ENCODE results near the gene CLSTN2.

The CLSTN2 gene

GRCh38 chr3:140148824-140149390, 213.9 kb downstream of the CLSTN2 start:
- no peak for DNase-seq (ENCODE audit: low read depth in 2 of 2)

DNA sequence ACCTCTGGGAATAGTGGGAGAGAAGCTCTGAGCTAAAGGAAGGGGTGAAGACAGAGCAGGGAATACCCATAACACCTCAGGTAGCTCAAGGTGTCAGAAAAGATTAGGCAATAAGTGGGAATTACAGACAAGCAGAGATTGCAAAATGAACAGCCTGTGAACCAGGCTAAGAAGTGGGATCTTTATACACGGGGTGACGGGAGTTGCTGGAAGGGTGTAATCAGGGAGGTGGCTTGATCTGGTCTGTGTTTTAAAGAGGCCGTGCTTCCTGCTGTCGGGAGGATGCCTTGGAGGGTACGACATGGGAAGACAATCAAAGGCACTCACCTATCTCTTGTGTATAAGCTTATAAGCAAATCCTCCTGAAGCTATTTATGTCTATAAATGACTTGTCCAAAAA, 216.3 kb downstream of the CLSTN2 start:
- no peak for DNase-seq (ENCODE audit: low read depth in 2 of 2)

DNA sequence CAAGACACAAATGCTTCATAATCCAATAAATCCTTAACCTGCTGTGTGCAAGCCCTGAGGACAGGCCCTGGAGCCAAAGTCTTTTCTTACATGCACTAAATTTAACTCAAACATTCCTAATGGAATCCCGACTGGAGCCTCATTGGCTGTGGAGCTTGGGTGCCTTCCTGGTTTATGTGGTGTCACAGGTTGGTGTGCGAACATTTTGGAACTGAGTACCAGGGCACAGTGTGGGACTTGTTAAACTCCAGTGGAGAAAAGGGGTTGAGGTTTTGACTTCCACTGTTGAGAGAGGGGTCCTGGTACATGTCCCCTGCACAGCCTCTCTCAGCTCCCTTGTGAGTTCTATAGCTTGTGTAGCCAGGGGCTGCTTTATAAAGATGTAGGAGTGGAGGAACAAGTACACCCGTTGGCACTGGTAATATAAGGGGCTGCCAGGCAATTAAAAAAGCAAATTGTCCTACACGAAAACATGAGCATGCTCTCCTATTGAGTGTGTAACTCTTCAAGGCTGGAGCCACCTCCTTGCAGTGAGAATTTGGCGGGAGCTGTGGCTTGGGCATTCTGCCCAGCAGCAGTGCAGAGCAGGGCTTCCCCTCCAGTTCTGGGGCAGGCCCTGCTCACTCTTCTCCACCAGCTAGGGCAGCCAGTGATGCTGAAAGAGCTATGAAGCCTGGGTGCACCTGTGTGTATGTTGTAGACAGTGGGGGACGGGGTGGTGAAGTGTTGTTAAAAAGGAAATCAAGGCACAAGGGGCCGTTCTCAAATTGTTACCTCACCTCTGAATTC, 218.1 kb downstream of the CLSTN2 start:
- no peak for DNase-seq (ENCODE audit: low read depth in 2 of 2)

DNA sequence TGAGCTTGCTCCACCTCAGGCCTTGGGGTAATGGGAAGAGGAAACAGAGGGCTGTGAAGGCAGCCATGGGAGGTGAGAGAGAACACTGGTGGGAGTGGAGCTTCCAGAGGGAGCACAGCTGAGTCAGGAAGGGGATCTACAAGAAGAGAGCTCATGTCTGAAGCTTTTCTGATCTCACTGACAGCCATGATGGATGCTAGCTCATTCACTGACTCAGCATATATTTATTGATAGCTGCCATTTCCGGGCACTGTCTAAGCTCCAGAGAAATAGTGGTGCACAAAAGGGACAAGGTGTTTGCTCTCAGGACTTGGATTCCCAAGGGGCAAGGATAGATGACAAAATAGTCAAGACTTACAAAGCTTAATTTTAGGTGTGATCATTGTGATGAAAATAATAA, 218.8 kb downstream of the CLSTN2 start:
- no peak for DNase-seq (ENCODE audit: low read depth in 2 of 2)

GRCh38 chr3:140157161-140157560, 222.2 kb downstream of the CLSTN2 start:
- DNase-seq (ENCODE audit: low read depth in 2 of 2): no peak

- DNase-seq (ENCODE audit: low read depth in 2 of 2): no peak
These were observed 224.7 kb downstream of the CLSTN2 start for GRCh38 chr3:140159646-140160045.

DNA sequence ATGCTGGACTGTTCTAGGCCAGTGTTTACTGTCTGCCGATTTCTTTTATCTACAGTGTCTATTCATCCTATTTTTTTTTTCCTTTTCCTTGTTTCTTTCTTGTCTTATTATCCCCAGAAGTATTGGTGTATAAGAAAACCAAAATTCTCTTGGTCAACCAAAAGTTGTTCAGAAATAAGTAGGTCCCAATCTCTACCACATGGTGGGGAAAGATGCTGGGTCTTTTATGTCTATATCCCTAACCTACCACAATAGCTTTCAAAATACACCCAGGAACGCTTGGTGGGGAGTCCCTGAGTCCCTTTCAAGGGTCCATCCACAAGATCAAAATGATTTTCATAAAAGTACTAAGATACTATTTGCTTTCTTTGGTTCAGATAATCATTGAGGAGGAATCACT, 225.6 kb downstream of the CLSTN2 start:
- no peak for DNase-seq (ENCODE audit: low read depth in 2 of 2)

DNA sequence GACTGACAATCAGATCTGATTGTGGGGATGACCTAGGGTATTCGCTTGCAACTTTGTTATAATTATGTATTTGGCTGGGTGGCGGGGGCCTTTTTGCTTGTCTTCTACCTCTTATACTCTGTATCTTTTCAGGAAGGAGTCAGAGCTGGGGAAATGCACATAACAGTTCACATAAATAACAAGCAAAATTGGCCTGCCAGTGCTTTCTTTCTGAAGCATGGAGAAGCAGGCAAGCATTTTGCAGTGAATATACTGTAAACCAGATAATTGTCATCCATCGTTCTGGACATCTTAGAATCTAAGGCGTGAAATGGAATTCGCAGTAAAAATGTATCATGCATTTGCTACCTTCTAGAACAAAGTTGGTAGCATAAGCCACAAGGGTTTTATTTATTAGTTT, 227.6 kb downstream of the CLSTN2 start:
- DNase-seq (ENCODE audit: low read depth in 2 of 2): no peak

DNA sequence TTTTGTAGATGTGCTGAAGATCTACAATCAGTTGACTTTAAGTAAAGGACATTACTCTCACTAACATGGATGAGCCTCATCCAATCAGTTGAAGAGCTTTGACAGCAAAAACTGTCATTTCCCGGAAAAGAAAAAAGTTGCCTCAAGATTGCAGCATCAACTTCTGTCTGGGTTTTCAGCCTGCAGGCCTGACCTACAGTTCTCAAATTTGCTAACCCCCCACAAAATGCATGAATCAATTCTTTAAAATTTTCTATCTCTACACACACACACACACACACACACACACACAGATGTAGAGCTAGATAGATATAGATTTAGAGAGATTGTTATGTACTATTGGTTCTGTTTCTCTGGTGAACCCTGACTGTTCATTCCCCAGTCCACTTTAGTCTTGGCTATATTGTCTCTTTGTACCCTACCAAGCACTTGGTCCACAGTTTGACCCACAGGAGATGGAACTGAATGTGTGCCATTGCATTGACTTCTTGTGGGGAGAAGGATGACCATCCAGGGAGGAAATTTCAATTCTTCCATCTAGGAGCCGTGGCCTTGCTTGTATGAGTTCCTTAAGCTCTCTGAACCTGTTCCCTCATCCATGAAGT, 228.3 kb downstream of the CLSTN2 start:
- DNase-seq (ENCODE audit: low read depth in 2 of 2): no peak

- no peak for DNase-seq (ENCODE audit: low read depth in 2 of 2)
These were observed 229.2 kb downstream of the CLSTN2 start for GRCh38 chr3:140164156-140164555.

DNA sequence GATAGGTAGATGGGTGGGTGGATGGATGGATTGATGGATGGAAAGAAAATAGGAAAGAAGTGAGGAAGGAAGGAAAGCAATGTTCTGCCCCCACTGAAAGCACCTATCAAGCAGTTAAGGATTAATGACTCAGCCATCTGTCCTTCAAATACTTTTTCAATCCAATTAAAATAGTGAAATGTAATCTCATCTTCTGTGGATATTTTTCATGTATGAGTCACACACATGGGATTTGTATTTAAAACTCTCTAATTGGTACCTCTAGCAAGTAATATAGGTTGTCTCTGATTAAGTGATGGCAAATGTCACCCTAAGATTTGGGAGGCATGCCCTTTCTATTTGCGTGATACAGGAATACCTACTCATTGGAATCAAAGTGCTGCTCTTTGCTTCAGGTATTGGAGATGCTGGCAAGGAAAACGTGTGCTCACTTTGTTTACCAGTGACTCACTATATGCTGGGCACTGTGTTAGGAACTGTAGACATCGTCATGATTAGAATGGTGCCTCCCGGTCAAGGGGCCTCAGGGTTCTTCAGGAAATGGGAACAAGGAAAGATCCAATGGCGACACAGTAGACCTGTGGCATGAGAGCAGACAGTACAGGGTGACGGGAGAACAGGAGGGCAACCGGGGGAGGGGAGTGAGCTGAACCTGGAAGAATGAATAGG, 230.1 kb downstream of the CLSTN2 start:
- no peak for DNase-seq (ENCODE audit: low read depth in 2 of 2)

DNA sequence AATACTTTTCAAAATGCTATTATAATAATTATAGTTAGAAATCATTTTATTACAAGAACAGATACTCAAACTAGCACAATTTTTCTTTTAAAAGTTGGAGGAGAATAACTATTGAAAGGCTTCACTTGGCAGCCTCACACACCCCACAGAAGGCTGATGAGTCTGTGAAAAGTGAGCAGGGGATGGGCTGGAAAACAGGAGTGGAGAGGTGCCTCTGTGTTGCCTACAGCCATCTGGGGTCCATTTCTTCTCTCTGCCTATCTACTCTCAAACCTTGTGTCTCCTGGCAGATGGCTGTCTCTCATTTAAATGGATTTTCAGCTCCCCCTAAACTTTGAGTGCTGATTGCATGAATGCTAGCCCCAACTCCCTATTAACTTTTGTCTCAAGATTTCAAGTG, 230.8 kb downstream of the CLSTN2 start:
- DNase-seq (ENCODE audit: low read depth in 2 of 2): no peak

DNA sequence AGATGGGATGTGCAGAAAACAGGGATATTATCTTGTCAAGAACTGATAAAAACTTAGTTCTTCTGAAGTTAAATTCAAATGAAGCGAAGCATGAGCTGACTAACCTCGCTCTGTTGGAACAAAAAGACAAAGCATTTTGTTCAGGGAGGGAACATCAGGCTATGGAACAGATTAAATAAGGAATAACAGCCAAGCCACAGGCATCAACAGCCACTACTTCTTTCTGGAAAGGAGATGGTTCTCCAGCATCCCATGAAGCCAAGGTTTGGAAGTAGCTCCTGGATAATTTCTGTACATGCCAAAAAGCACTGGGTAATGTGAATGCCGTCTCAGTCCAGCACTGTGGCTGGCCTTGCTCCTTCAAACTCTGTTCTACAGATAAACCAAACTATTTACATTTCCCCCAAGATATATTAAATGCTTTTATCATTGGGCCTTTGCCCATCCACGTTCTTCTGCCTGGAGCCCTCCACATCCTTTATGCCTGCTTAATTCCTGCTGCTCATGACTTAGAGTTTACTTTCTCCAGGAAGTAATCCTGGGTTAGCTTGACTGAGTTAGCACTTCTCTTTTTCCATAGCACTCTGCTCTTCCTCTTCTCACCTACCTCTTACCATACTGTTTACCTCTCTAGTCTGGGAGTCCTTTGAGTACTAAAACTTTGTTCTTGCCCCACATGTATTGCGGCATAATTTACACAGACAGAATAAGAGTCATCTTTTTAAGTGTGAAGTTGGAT, 232.0 kb downstream of the CLSTN2 start:
- DNase-seq (ENCODE audit: low read depth in 2 of 2): no peak

- DNase-seq (ENCODE audit: low read depth in 2 of 2): no peak
These were observed 232.8 kb downstream of the CLSTN2 start for GRCh38 chr3:140167600-140168281.

GRCh38 chr3:140170612-140171011, 235.6 kb downstream of the CLSTN2 start:
- DNase-seq (ENCODE audit: low read depth in 2 of 2): no peak

- DNase-seq (ENCODE audit: low read depth in 2 of 2): no peak
These were observed 241.5 kb downstream of the CLSTN2 start for GRCh38 chr3:140176526-140176925.

- DNase-seq (ENCODE audit: low read depth in 2 of 2): no peak
These were observed 243.0 kb downstream of the CLSTN2 start for GRCh38 chr3:140177943-140178342.

- DNase-seq (ENCODE audit: low read depth in 2 of 2): no peak
These were observed 243.5 kb downstream of the CLSTN2 start for GRCh38 chr3:140178482-140178881.

GRCh38 chr3:140180603-140181002, 245.6 kb downstream of the CLSTN2 start:
- DNase-seq (ENCODE audit: low read depth in 2 of 2): no peak

DNA sequence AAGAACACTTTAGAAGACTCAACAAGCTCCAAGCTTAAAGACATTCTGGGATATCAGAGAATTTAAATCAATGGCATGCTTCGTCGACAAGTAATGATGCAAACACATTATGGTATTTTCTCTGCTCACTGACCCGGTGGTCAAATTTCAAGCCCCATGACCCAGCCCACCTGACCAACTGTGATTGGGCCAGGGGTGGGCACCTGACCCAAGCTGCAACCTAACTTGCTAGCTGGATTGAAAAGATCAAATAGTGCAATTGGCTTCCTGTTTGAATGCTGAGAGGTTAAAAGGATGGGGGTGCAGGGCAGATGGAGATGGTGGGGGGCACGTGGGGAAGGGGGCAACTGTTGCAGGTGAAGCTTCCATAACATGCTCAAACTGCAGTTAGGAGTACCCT, 250.4 kb downstream of the CLSTN2 start:
- no peak for DNase-seq (ENCODE audit: low read depth in 2 of 2)

- no peak for DNase-seq (ENCODE audit: low read depth in 2 of 2)
These were observed 251.5 kb downstream of the CLSTN2 start for GRCh38 chr3:140186421-140186920.

Data from stimulated activated CD8-positive, alpha-beta memory T cell treated with anti-CD3 and anti-CD28 coated beads, Interleukin-2, amount 100 ng/mL, for 48 hours (primary cell).